ENCODE data around the gene PHETA1. TPM values are rescaled to one million over a fixed set of nuclear protein-coding genes. Genes with fewer than 3 reads are reported as not detected.

PHETA1 gene
- total and polyA plus RNA-seq, 9 donors = 1.8 to 26.5 (median 19.1) TPM

DNA sequence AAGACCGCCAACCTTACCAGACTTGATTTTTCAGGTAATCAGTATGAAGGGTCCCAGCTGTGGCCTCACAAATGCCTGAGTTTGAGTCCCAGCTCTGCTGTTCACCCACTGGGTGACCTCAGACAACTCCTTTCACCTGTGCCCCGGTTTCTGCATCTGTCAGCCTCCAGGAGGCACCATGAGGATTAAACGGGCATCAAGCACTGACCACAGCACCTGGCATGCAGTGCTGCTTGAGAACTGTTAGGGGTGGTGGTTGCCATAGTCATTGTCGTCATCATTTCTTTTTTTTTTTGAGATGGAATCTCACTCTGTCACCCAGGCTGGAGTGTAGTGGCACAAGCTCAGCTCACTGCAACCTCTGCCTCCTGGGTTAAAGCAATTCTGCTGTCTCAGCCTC is 57.9 kb downstream of the PHETA1 start:
- intact Hi-C loops (cut with DNase I) = no loop called here
- 66 to 77% (median 72%) methylated on average over 4 of the region's 4 CpGs for WGBS, 3 donors
- H3K36me3 ChIP-seq = no peaks in the 10 kb centered on the region
- H3K27ac ChIP-seq = no peak overlapping the region
- H3K27me3 ChIP-seq = no peaks in the 10 kb centered on the region
- no peak for DNase-seq
- no peaks in the 10 kb centered on the region for H3K4me1 ChIP-seq (ENCODE audit: insufficient read depth)
- no peaks in the 10 kb centered on the region for H3K9me3 ChIP-seq
- TF ChIP-seq POLR2A (IDR thresholded peaks at IDR 0.05) = no peak
- TF ChIP-seq, protein P1, sequence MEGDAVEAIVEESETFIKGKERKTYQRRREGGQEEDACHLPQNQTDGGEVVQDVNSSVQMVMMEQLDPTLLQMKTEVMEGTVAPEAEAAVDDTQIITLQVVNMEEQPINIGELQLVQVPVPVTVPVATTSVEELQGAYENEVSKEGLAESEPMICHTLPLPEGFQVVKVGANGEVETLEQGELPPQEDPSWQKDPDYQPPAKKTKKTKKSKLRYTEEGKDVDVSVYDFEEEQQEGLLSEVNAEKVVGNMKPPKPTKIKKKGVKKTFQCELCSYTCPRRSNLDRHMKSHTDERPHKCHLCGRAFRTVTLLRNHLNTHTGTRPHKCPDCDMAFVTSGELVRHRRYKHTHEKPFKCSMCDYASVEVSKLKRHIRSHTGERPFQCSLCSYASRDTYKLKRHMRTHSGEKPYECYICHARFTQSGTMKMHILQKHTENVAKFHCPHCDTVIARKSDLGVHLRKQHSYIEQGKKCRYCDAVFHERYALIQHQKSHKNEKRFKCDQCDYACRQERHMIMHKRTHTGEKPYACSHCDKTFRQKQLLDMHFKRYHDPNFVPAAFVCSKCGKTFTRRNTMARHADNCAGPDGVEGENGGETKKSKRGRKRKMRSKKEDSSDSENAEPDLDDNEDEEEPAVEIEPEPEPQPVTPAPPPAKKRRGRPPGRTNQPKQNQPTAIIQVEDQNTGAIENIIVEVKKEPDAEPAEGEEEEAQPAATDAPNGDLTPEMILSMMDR (IDR thresholded peaks at IDR 0.05) = no peak
- TF ChIP-seq EP300 (IDR thresholded peaks at IDR 0.05) = no peak
- H3K4me3 ChIP-seq = no peak overlapping the region

Small RNA genes within 50 kb of the gene (small RNA-seq; reads per million reads assigned to genes)
- not detected for gene RNA5SP373

Other genes starting within 250 kb of the PHETA1 start
- 10 to 100 TPM in 5 of 7 donors, 1 to 10 TPM in 2; 8.6 to 24.0 (median 14.3) TPM for gene SH2B3, start 36.8 kb upstream of the PHETA1 start, total RNA-seq
- 10 to 100 TPM in 1 of 2 donors, 1 to 10 TPM in 1; 7.2 to 22.0 TPM for gene SH2B3, start 36.8 kb upstream of the PHETA1 start, polyA plus RNA-seq
- gene ATXN2, start 230.2 kb upstream of the PHETA1 start, total RNA-seq = 100 to 1,000 TPM in 1 of 7 donors, 10 to 100 TPM in 6; 33.7 to 106 (median 68.9) TPM
- gene ATXN2, start 230.2 kb upstream of the PHETA1 start, polyA plus RNA-seq = 10 to 100 TPM; 28.4 to 60.9 TPM